GM19395 (cell line): Measurements from ENCODE around the gene PCDHB13.
"Not testable (repeated sequence)": the region's sequence is repeated elsewhere in the genome, so short reads cannot be mapped to it uniquely, and the experiment has no call there.

ENCODE experiments used
- ATAC-seq: cut with Tn5 transposase; IDR thresholded peaks from one replicate; pipeline ENCODE4 v1.9.1; 2021; ENCODE audit warnings: mild to moderate bottlenecking, moderate library complexity; ENCODE audit not compliant: unreplicated experiment

PCDHB13 gene

GRCh38 chr5:141201126-141201525, 12.6 kb upstream of the PCDHB13 start:
- not testable (repeated sequence) for ATAC-seq

- not testable (repeated sequence) for ATAC-seq
These were observed 12.1 kb upstream of the PCDHB13 start for GRCh38 chr5:141201646-141202045.

- ATAC-seq = no peak
These were observed 5.2 kb upstream of the PCDHB13 start, which contains the start of gene PCDHB12 for GRCh38 chr5:141208478-141208877. Gene PCDHB12 (plus strand): TSS chr5:141208719. CDS start chr5:141208908, 189 bp downstream.

- ATAC-seq = not testable (repeated sequence)
These were observed 3.4 kb upstream of the PCDHB13 start for GRCh38 chr5:141210281-141210680.

- not testable (repeated sequence) for ATAC-seq
These were observed 2.9 kb upstream of the PCDHB13 start for GRCh38 chr5:141210849-141211248.

- ATAC-seq = not testable (repeated sequence)
These were observed 864 bp downstream of the PCDHB13 start for GRCh38 chr5:141214583-141214982.

- ATAC-seq = not testable (repeated sequence)
These were observed 1.8 kb downstream of the PCDHB13 start for GRCh38 chr5:141215504-141215903.

GRCh38 chr5:141216035-141216434, 2.3 kb downstream of the PCDHB13 start:
- not testable (repeated sequence) for ATAC-seq

GRCh38 chr5:141223112-141223783, 9.5 kb downstream of the PCDHB13 start, which contains the start of gene PCDHB14:
Gene PCDHB14 (plus strand): TSS chr5:141223343. CDS start chr5:141223506, 163 bp downstream.
- ATAC-seq = no peak

GRCh38 chr5:141224844-141225243, 11.1 kb downstream of the PCDHB13 start:
- ATAC-seq = not testable (repeated sequence)

- not testable (repeated sequence) for ATAC-seq
These were observed 11.7 kb downstream of the PCDHB13 start for GRCh38 chr5:141225421-141225820.

- no peak for ATAC-seq
These were observed 20.5 kb downstream of the PCDHB13 start for GRCh38 chr5:141234109-141234667.

- ATAC-seq = not testable (repeated sequence)
These were observed 22.2 kb downstream of the PCDHB13 start for GRCh38 chr5:141235922-141236321.

GRCh38 chr5:141236516-141237313, 23.0 kb downstream of the PCDHB13 start:
- no peak for ATAC-seq

GRCh38 chr5:141241496-141241895, 27.8 kb downstream of the PCDHB13 start:
- ATAC-seq = no peak

GRCh38 chr5:141245250-141245717, 31.6 kb downstream of the PCDHB13 start, which contains the start of gene PCDHB15:
Gene PCDHB15 (plus strand): TSS chr5:141245395. CDS start chr5:141245579, 184 bp downstream.
- ATAC-seq = no peak

GRCh38 chr5:141246971-141247370, 33.3 kb downstream of the PCDHB13 start:
- ATAC-seq = not testable (repeated sequence)

GRCh38 chr5:141247434-141247833, 33.7 kb downstream of the PCDHB13 start:
- not testable (repeated sequence) for ATAC-seq

- ATAC-seq = no peak
These were observed 36.9 kb downstream of the PCDHB13 start for GRCh38 chr5:141250576-141250975.

GRCh38 chr5:141258464-141258863, 44.7 kb downstream of the PCDHB13 start:
- no peak for ATAC-seq

GRCh38 chr5:141258948-141259347, 45.2 kb downstream of the PCDHB13 start:
- no peak for ATAC-seq
